ENCODE measurements around the gene TMEM205.
A peak's percentile ranks its signal among the peaks of the same experiment; 100 is the strongest.

TMEM205 gene

GRCh38 chr19:11375143-11375948 lies 29.3 kb upstream of the TMEM205 start:
- peak; percentile 2 for ATAC-seq
- no peak for TF ChIP-seq CSDC2 (CRISPR knock-in tag; IDR thresholded peaks at IDR 0.05)
- no peak for TF ChIP-seq CREB5 (CRISPR knock-in tag; IDR thresholded peaks at IDR 0.05; ENCODE audit: low read depth)
- no peak for TF ChIP-seq ARNTL (CRISPR knock-in tag; IDR thresholded peaks at IDR 0.05; ENCODE audit: borderline replicate concordance, low read depth)

GRCh38 chr19:11374433-11375142 lies 28.5 kb upstream of the TMEM205 start, which contains the start of gene SWSAP1:
SWSAP1 (plus strand) TSS chr19:11374666; CDS start chr19:11374681, 15 bp downstream.
- no peak for TF ChIP-seq ZNF8 (CRISPR knock-in tag; IDR thresholded peaks at IDR 0.05)
- TF ChIP-seq TOX (CRISPR knock-in tag; IDR thresholded peaks at IDR 0.05; ENCODE audit: borderline replicate concordance): no peak
- no peak for TF ChIP-seq BACH2 (CRISPR knock-in tag; IDR thresholded peaks at IDR 0.05; ENCODE audit: borderline replicate concordance)
- TF ChIP-seq ZNF565 (CRISPR knock-in tag; conservative IDR thresholded peaks at IDR 0.05; ENCODE audit: low read depth): no peak
- no peak; the same call in 1 of the 2 replicates for TF ChIP-seq CSRNP3 (CRISPR knock-in tag; IDR thresholded peaks at IDR 0.05)
- TF ChIP-seq TCF4 (CRISPR knock-in tag; IDR thresholded peaks at IDR 0.05; ENCODE audit: borderline replicate concordance): no peak
- no peak for TF ChIP-seq TSHZ2 (CRISPR knock-in tag; IDR thresholded peaks at IDR 0.05)
- TF ChIP-seq GLIS3 (CRISPR knock-in tag; IDR thresholded peaks at IDR 0.05): no peak
- no peak for TF ChIP-seq CREB5 (CRISPR knock-in tag; IDR thresholded peaks at IDR 0.05; ENCODE audit: low read depth)
- no peak for TF ChIP-seq ZFP30 (CRISPR knock-in tag; IDR thresholded peaks at IDR 0.05)
- TF ChIP-seq ZNF70 (CRISPR knock-in tag; IDR thresholded peaks at IDR 0.05): no peak
- no peak for TF ChIP-seq ZFP3 (CRISPR knock-in tag; IDR thresholded peaks at IDR 0.05)
- no peak for TF ChIP-seq PATZ1 (CRISPR knock-in tag; IDR thresholded peaks at IDR 0.05; ENCODE audit: borderline replicate concordance)
- peak; percentile 93 for ATAC-seq

GRCh38 chr19:11373885-11374432 lies 27.9 kb upstream of the TMEM205 start:
- TF ChIP-seq CREB5 (CRISPR knock-in tag; IDR thresholded peaks at IDR 0.05; ENCODE audit: low read depth) (peak; percentile 71), POU6F1 (CRISPR knock-in tag; IDR thresholded peaks at IDR 0.05; ENCODE audit: borderline replicate concordance, low read depth) (peak; percentile 77; the same call in 1 of the 2 replicates), CSRNP3 (CRISPR knock-in tag; IDR thresholded peaks at IDR 0.05) (peak; percentile 70; the same call in 1 of the 2 replicates), OSR1 (CRISPR knock-in tag; IDR thresholded peaks at IDR 0.05) (no peak), TOX (CRISPR knock-in tag; IDR thresholded peaks at IDR 0.05; ENCODE audit: borderline replicate concordance) (no peak), ZFP3 (CRISPR knock-in tag; IDR thresholded peaks at IDR 0.05) (no peak)
- ATAC-seq: no peak
